Mesenchymal stem cell (in vitro differentiated cells and primary cell): ENCODE measurements around the gene CELF2.

ENCODE experiments used
- DNase-seq: peaks from one replicate; pipeline ENCODE4 v3.0.0-alpha.2; 2013
- H2AFZ ChIP-seq: one replicate; pipeline ENCODE4 v1.6.1; 2013; ENCODE audit warnings: low read depth, mild to moderate bottlenecking, control low read depth, inconsistent platforms, low read length, moderate library complexity
- H2AK5ac ChIP-seq: 2 replicates; pipeline ENCODE4 v1.6.1; 2013; ENCODE audit warnings: low read length, moderate library complexity, mild to moderate bottlenecking, inconsistent platforms; ENCODE audit not compliant: severe bottlenecking
- H2BK120ac ChIP-seq: one replicate; pipeline ENCODE4 v1.6.1; 2013; ENCODE audit warnings: low read depth, mild to moderate bottlenecking, inconsistent platforms, low read length, moderate library complexity
- H2BK12ac ChIP-seq, 2 experiments: one replicate each; pipeline ENCODE4 v1.6.1; 2013; ENCODE audit warnings: inconsistent platforms in 2 of 2, low read length in 2 of 2, mild to moderate bottlenecking in 2 of 2, moderate library complexity in 2 of 2, control low read depth in 1 of 2
- H2BK15ac ChIP-seq: one replicate; pipeline ENCODE4 v1.6.1; 2013; ENCODE audit warnings: mild to moderate bottlenecking, low read depth, inconsistent platforms; ENCODE audit not compliant: poor library complexity, severe bottlenecking
- H2BK5ac ChIP-seq: 2 replicates; pipeline ENCODE4 v1.6.1; 2013; ENCODE audit warnings: low read depth, mild to moderate bottlenecking, low read length, control low read depth, inconsistent platforms; ENCODE audit not compliant: poor library complexity, severe bottlenecking
- H3K14ac ChIP-seq, 2 experiments: one replicate each; pipeline ENCODE4 v1.6.1; 2013; ENCODE audit warnings: inconsistent platforms in 2 of 2, low read length in 2 of 2, control low read depth in 1 of 2, mild to moderate bottlenecking in 1 of 2, moderate library complexity in 1 of 2
- H3K18ac ChIP-seq, 2 experiments: one replicate each; pipeline ENCODE4 v1.6.1; 2013; ENCODE audit warnings: inconsistent platforms in 2 of 2, low read length in 2 of 2, control low read depth in 1 of 2, low read depth in 1 of 2, mild to moderate bottlenecking in 1 of 2
- H3K23ac ChIP-seq, 2 experiments: one replicate each; pipeline ENCODE4 v1.6.1; 2013; ENCODE audit warnings: inconsistent platforms in 2 of 2, low read length in 2 of 2, mild to moderate bottlenecking in 2 of 2, moderate library complexity in 2 of 2, control low read depth in 1 of 2
- H3K27ac ChIP-seq: 2 replicates; pipeline ENCODE4 v1.5.1; 2013; ENCODE audit warnings: mild to moderate bottlenecking, moderate library complexity, low read length, control low read depth, inconsistent platforms; ENCODE audit not compliant: poor library complexity, severe bottlenecking
- H3K27me3 ChIP-seq, 2 experiments: 2 replicates each; pipeline versions ENCODE4 v1.6.1 to v1.7.0; 2013; ENCODE audit warnings: low read length in 2 of 2, mild to moderate bottlenecking in 2 of 2, moderate library complexity in 2 of 2, control low read depth in 1 of 2, inconsistent platforms in 1 of 2; ENCODE audit not compliant: control insufficient read depth in 1 of 2, insufficient read depth in 1 of 2
- H3K36me3 ChIP-seq, 2 experiments: 2 replicates each; pipeline versions ENCODE4 v1.6.1 to v1.7.0; 2013; ENCODE audit warnings: low read length in 2 of 2, control low read depth in 1 of 2, inconsistent platforms in 1 of 2, low read depth in 1 of 2, mild to moderate bottlenecking in 1 of 2; ENCODE audit not compliant: insufficient read depth in 2 of 2, control insufficient read depth in 1 of 2
- H3K4ac ChIP-seq, 2 experiments: one replicate each; pipeline ENCODE4 v1.6.1; 2013; ENCODE audit warnings: inconsistent platforms in 2 of 2, low read length in 2 of 2, mild to moderate bottlenecking in 2 of 2, moderate library complexity in 2 of 2, control low read depth in 1 of 2, low read depth in 1 of 2
- H3K4me1 ChIP-seq: 2 replicates; pipeline ENCODE4 v1.6.1; 2013; ENCODE audit warnings: low read depth, low read length, control low read depth; ENCODE audit not compliant: control insufficient read depth, insufficient read depth
- H3K4me2 ChIP-seq: 2 replicates; pipeline ENCODE4 v1.6.1; 2013; ENCODE audit warnings: low read length, mild to moderate bottlenecking, inconsistent platforms; ENCODE audit not compliant: poor library complexity, severe bottlenecking
- H3K4me3 ChIP-seq, 2 experiments: 2 replicates each; pipeline versions ENCODE4 v1.5.1 to v1.7.0; 2013; ENCODE audit warnings: low read length in 2 of 2, mild to moderate bottlenecking in 2 of 2, control low read depth in 1 of 2, low read depth in 1 of 2; ENCODE audit not compliant: insufficient read depth in 1 of 2
- H3K79me1 ChIP-seq: replicated peaks from 2 replicates; pipeline ENCODE4 v1.6.1; 2013; ENCODE audit warnings: mild to moderate bottlenecking, control low read depth, low read length, inconsistent platforms; ENCODE audit not compliant: poor library complexity, severe bottlenecking
- H3K9ac ChIP-seq: 2 replicates; pipeline ENCODE4 v1.7.0; 2013; ENCODE audit warnings: mild to moderate bottlenecking, low read length, moderate library complexity
- H3K9me3 ChIP-seq: 2 replicates; pipeline ENCODE4 v1.7.0; 2013; ENCODE audit warnings: mild to moderate bottlenecking, low read length; ENCODE audit not compliant: control insufficient read depth
- H4K8ac ChIP-seq: one replicate; pipeline ENCODE4 v1.6.1; 2013; ENCODE audit warnings: inconsistent platforms, mild to moderate bottlenecking, low read length, moderate library complexity
- H4K91ac ChIP-seq: one replicate; pipeline ENCODE4 v1.6.1; 2013; ENCODE audit warnings: mild to moderate bottlenecking, low read length, inconsistent platforms
- WGBS: methylation state at CpG from one replicate; pipeline ENCODE4 v1.1.7; 2013; ENCODE audit warnings: mixed read lengths; 5-methylcytosine and 5-hydroxymethylcytosine counted together

CELF2 gene

DNA sequence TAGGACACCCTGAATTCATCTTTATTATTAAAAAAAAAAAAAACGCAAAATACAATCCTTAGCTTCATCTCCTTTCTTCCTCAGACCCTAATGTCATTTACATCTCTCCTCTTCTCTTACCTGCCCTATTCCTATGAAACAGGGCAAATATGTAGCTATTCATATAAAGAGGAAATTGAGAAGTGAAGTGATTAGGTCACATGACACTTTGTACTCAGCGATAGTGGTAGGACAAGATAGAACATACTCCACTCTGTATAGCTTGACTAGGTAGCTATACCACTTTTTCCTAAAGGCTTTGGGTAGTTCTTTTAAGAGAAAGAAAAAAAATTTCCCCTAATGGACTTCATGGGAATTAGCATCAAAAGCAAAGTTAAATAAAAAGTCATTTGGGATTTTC, 6.2 kb upstream of the CELF2 start:
- Histone ChIP-seq H3K4ac (no peak overlapping the region), H3K79me1 (no peaks in the 10 kb centered on the region), H3K4me3 (no peak overlapping the region), H4K8ac (no peak overlapping the region), H3K9ac (no peak overlapping the region), H3K36me3 (no peaks in the 10 kb centered on the region), H2BK12ac (no peak overlapping the region), H3K9me3 (no peaks in the 10 kb centered on the region), H3K14ac (no peak overlapping the region), H4K91ac (no peak overlapping the region), H2AFZ (no peak overlapping the region), H2BK5ac (no peak overlapping the region), H3K4me2 (no peak overlapping the region), H3K4me1 (no peaks in the 10 kb centered on the region), H3K27ac (no peak overlapping the region), H2BK120ac (no peak overlapping the region), H3K18ac (no peak overlapping the region), H3K23ac (no peak overlapping the region), H2BK15ac (no peak overlapping the region), H2AK5ac (no peak overlapping the region), H3K27me3 (no peaks in the 10 kb centered on the region)
- WGBS = no CpG with 5 or more reads among the region's 2 CpGs
- no peak for DNase-seq

- Histone ChIP-seq H3K9ac (no peak overlapping the region), H2AFZ (no peak overlapping the region), H3K36me3 (no peaks in the 10 kb centered on the region), H3K79me1 (no peaks in the 10 kb centered on the region), H2BK120ac (no peak overlapping the region), H2AK5ac (no peak overlapping the region), H4K91ac (no peak overlapping the region), H4K8ac (no peak overlapping the region), H3K4me1 (no peaks in the 10 kb centered on the region), H3K14ac (no peak overlapping the region), H3K27me3 (no peaks in the 10 kb centered on the region), H2BK5ac (no peak overlapping the region), H3K18ac (no peak overlapping the region), H2BK12ac (no peak overlapping the region), H3K23ac (no peak overlapping the region), H3K4me2 (no peak overlapping the region), H3K4me3 (no peak overlapping the region), H2BK15ac (no peak overlapping the region), H3K4ac (no peak overlapping the region), H3K27ac (no peak overlapping the region), H3K9me3 (no peaks in the 10 kb centered on the region)
- WGBS = 74% methylated on average over 3 of the region's 3 CpGs
- DNase-seq = no peak
These were observed 5.7 kb upstream of the CELF2 start for GRCh38 chr10:11011984-11012383.

DNA sequence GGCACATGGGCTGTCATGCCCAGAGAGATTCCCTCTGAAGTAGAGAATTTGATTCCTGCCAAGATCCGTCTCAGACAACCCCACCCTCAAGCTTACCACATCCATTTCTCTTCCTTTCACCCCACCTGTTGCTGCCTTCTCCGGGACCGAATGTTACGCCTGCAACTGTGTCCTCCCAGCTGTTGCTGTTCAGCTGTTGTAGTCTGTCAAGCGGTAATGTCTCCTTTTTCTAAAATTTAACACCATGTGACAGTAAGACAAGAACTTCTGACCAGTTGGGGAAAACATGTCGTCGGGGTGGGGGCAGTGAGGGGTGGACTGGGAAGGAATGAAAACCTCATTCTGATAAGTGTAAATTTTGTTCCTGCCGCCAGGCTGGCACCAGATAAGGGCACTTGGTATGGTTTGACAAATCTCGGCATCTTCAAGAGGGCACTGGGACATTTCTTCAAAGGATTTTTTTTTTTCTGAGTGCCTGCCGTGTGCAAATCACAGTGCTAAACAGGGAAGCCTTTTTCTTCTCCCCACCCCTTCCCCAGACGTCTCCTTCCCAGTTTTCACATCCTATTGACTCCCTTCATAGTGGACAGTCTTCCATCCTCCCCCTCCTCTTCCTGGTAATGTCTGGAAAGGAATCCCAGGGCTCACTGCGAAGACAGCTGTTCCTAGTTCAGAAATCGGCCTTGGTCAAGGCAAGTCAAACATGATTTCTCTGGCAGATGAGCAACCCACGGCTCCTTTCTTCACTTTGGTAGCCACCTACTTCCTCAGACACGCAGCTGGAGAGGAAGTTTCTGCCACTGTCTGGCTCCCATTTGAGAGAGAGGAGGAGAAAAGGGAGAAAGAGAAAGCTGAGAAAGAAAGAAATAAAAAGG, 5.0 kb upstream of the CELF2 start:
- no peak overlapping the region for H3K27ac ChIP-seq
- no peak overlapping the region for H3K18ac ChIP-seq
- no peak overlapping the region for H3K4me2 ChIP-seq
- H3K36me3 ChIP-seq = no peaks in the 10 kb centered on the region
- no peaks in the 10 kb centered on the region for H3K9me3 ChIP-seq
- no peak overlapping the region for H3K4me3 ChIP-seq
- no peak overlapping the region for H2AK5ac ChIP-seq
- H2BK15ac ChIP-seq = no peak overlapping the region
- H3K4ac ChIP-seq = no peak overlapping the region
- DNase-seq = no peak
- no peaks in the 10 kb centered on the region for H3K27me3 ChIP-seq
- WGBS = 85% methylated on average over 14 of the region's 15 CpGs
- no peaks in the 10 kb centered on the region for H3K79me1 ChIP-seq
- H3K14ac ChIP-seq = no peak overlapping the region
- H3K23ac ChIP-seq = no peak overlapping the region
- no peak overlapping the region for H2BK5ac ChIP-seq
- H2AFZ ChIP-seq = no peak overlapping the region
- no peak overlapping the region for H2BK12ac ChIP-seq
- peaks cover 1% of the 10 kb centered on the region for H3K4me1 ChIP-seq
- no peak overlapping the region for H4K91ac ChIP-seq
- H2BK120ac ChIP-seq = no peak overlapping the region
- H3K9ac ChIP-seq = peak overlapping the region; percentile 64
- no peak overlapping the region for H4K8ac ChIP-seq

DNA sequence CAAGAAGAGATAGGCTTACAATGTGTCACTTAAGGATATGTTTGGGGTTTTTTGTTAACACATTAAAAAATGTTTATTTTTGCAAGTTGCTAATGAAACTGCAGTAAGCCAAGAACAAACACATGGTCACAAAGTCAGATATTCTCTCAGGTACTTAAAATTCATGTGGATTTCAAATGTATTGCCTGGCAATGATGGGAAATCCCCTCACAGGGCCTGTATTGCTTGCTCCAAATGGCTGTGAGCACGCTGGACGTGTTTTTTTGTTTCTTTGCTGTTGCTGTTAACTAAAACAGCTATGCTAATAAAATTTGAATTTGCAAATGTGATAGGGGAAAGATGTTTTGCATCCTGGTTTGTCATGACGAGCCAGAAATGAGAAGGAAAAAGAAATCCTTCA, 3.8 kb upstream of the CELF2 start:
- Histone ChIP-seq H3K4me1 (peaks cover 1% of the 10 kb centered on the region), H2BK120ac (no peak overlapping the region), H3K27ac (no peak overlapping the region), H3K4ac (no peak overlapping the region), H3K14ac (no peak overlapping the region), H3K9me3 (no peaks in the 10 kb centered on the region), H3K4me2 (no peak overlapping the region), H3K4me3 (no peak overlapping the region), H2AFZ (no peak overlapping the region), H3K79me1 (no peaks in the 10 kb centered on the region), H3K27me3 (no peaks in the 10 kb centered on the region), H2BK5ac (no peak overlapping the region), H3K9ac (no peak overlapping the region), H3K36me3 (no peaks in the 10 kb centered on the region), H2BK12ac (no peak overlapping the region), H4K8ac (no peak overlapping the region), H3K23ac (no peak overlapping the region), H2BK15ac (no peak overlapping the region), H3K18ac (no peak overlapping the region), H2AK5ac (no peak overlapping the region), H4K91ac (no peak overlapping the region)
- DNase-seq = no peak
- WGBS = 88% methylated on average over 3 of the region's 3 CpGs
